HFF-Myc (cell line): Measurements from ENCODE around the gene PRUNE1.

Source experiments
- DNase-seq: peaks from one replicate; pipeline ENCODE4 v3.0.0-alpha.2; 2011; ENCODE audit warnings: low read depth; ENCODE audit errors: extremely low read depth
- H3K4me3 ChIP-seq: replicated peaks from 2 replicates; pipeline ENCODE4 v1.5.1; 2011; ENCODE audit warnings: low read depth, mild to moderate bottlenecking, control low read depth, low read length
- TF ChIP-seq, protein P1 (sequence below): IDR thresholded peaks from 2 replicates; pipeline ENCODE4 v1.5.1; 2012; ENCODE audit warnings: mild to moderate bottlenecking, low read depth, low read length, control low read depth; ENCODE audit errors: missing control alignments

PRUNE1 gene

DNA sequence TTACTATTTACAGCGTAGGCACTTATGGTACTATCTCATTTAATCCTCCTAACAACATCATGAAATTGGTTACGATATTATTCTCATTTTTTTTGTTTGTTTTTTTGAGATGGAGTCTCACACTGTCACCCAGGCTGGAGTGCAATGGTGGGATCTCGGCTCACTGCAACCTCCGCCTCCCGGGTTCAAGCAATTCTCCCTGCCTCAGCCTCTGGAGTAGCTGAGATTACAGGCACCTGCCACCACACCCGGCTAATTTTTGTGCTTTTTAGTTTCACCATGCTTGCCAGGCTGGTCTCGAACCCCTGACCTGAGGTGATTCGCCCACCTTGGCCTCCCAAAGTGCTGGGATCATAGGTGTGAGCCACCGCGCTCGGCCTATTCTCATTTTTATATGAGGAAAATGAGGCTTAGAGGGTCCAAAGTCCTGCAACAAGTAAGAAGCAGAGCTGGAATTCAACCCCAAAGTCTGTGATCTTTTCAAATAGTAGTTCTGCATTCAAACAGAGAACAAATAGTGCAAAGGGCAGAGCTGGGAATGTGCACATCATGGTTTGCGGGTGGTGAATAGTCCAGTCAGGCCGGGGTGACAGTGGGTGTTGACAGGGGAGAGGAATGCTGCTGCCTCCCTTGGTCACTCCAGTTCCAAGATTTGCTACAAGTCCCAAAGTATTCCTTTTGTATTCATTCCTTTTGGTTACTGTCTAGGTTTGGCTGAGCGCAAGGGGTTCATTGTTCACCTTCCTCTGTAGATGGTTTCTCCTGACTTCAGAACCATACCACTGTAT lies 4.6 kb downstream of the PRUNE1 start:
- no peak overlapping the region for H3K4me3 ChIP-seq
- no peak for DNase-seq
- TF ChIP-seq, protein P1, sequence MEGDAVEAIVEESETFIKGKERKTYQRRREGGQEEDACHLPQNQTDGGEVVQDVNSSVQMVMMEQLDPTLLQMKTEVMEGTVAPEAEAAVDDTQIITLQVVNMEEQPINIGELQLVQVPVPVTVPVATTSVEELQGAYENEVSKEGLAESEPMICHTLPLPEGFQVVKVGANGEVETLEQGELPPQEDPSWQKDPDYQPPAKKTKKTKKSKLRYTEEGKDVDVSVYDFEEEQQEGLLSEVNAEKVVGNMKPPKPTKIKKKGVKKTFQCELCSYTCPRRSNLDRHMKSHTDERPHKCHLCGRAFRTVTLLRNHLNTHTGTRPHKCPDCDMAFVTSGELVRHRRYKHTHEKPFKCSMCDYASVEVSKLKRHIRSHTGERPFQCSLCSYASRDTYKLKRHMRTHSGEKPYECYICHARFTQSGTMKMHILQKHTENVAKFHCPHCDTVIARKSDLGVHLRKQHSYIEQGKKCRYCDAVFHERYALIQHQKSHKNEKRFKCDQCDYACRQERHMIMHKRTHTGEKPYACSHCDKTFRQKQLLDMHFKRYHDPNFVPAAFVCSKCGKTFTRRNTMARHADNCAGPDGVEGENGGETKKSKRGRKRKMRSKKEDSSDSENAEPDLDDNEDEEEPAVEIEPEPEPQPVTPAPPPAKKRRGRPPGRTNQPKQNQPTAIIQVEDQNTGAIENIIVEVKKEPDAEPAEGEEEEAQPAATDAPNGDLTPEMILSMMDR = no peak

DNA sequence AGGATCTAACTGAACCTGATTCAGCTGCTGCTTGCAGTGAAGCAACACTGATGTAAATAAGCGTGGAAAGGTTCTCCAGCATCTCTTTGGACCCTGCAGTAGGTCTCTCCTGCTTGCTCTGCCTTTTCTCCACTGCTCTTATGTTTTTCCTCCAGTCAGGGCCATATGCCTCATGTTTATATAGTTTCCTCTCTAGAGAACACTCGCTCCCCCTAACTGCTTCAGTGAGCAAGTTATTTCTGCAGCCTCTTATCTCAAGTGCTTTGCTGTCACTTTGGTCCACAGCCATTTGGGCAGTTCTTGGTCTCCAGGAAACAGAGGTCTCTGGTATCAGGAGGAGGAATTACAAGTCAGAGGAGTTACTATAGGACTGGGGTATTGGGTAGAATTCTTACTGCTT lies 5.3 kb downstream of the PRUNE1 start:
- DNase-seq = no peak
- H3K4me3 ChIP-seq = no peak overlapping the region
- TF ChIP-seq, protein P1 = no peak

DNA sequence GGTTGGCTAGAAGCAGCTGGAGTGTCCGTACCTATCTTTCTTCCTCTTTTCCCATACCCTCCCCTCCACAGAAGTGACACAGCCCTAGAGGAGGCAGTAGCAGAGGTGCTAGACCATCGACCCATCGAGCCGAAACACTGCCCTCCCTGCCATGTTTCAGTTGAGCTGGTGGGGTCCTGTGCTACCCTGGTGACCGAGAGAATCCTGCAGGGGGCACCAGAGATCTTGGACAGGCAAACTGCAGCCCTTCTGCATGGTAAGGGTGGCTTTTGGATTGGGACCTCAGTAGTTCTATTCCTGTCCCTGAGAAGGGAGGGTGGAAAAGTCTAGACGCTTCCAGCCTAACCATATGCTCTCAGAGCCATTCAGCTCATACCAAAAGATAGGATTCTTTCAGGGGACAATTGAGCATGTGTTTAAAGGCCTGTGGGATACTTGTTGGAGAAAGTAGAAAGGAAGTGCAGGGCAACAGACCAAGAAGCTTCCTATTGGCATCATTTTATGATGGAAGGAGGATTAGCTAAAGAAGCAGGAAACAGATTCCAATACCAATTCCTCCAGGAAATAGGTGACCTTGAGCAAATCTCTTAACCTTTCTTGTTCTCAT lies 16.4 kb downstream of the PRUNE1 start:
- no peak for DNase-seq
- TF ChIP-seq, protein P1 = peak; percentile 77
- no peak overlapping the region for H3K4me3 ChIP-seq

DNA sequence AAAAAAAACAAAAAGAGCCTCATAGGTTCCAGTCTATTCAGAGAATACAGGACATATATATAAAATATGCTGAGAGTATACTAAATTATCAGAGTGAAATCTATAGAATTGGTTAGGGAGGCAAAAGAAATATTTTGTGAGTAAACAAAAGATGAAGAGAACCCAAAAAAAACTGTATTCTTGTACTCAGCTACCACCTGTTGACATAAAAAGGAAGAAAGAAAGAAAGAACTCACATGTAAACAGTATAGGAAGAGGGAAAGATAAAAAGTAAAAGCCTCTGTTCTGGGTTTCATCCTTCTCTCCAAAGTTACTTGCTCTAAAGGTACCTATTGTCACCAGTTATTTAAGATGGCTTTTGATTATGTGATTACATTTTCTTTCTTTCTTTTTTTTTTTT lies 18.2 kb downstream of the PRUNE1 start:
- no peak for DNase-seq
- no peak overlapping the region for H3K4me3 ChIP-seq
- TF ChIP-seq, protein P1 = no peak

DNA sequence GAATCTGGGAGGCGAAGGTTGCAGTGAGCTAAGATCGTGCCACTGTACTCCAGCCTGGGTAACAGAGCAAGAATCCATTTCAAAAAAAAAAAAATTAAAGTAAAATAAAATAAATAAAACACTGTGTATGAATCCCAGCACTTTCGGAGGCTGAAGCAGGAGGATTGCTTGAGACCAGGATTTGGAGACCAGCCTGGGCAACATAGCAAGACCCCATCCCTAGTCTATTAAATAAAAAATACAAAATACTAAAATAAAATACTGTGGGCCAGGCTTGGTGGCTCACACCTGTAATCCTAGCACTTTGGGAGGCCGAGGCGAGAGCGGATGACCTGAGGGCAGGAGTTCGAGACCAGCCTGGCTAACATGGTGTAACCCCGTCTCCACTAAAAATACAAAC lies 23.9 kb downstream of the PRUNE1 start:
- no peak overlapping the region for H3K4me3 ChIP-seq
- TF ChIP-seq, protein P1 = no peak
- no peak for DNase-seq

DNA sequence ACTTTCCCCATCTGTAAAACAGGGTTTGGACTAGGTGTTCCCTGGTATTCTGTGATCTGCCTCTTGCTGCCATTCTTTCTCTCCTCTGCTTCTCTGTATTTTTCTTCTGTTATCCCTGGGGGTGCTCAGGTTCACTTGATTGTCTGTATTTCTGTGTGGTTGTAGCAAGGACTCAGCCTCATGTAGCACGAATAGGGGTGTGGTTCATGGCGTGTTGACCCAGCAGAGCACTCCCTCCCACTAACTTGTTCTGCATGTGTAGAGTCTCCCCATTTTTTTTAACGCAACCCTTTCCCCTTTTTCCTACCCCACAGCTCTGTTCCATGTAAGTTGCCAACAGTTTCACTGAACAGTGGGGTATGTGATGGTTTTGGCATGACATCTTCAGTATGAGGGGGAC lies 26.9 kb downstream of the PRUNE1 start:
- TF ChIP-seq, protein P1 = no peak
- DNase-seq = no peak
- H3K4me3 ChIP-seq = no peak overlapping the region
